Measurements from ENCODE around the gene ABHD4.
"Not testable (repeated sequence)": the region's sequence is repeated elsewhere in the genome, so short reads cannot be mapped to it uniquely, and the experiment has no call there.

Gene ABHD4, protein sequence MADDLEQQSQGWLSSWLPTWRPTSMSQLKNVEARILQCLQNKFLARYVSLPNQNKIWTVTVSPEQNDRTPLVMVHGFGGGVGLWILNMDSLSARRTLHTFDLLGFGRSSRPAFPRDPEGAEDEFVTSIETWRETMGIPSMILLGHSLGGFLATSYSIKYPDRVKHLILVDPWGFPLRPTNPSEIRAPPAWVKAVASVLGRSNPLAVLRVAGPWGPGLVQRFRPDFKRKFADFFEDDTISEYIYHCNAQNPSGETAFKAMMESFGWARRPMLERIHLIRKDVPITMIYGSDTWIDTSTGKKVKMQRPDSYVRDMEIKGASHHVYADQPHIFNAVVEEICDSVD

DNA sequence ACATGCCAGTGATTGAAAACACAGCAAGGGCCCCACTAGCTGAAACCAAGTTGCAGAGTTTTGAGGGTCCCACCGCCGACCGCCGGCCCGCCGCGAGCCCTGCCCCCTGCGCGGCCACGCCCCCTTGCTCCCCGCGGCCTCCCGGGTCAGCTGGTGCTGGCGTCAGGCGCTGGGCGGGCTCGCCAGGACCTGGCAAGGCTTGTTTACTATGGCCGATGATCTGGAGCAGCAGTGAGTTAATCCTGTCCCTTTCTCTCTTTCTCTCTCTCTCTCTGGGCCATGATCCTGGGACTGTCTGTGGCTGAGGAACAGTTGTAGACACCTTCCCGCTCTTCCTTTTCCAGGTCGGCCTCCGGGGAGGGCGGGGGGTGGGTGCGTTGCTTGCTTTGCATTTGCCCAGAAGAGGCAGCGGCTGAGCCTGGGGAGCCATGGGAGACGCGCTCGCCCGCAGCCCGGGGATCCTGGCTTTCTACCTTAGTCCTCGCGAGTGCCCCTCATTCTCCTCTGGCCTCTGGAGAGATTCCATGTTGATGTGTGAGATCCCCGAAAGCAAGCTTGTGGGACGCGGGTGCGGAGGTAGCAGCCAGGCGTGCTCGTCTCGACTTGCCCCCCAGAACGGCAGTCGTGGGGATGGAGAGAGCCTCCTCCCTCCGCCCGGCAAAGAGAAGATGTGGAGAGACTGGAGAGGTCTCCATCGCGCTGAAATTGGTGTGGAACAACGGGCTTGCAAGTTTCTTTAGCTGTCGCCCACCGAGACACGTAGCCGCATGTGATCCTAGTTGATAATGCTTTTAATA is at the start of gene ABHD4:
TSS of gene ABHD4 (plus strand) at position 202 of the 797 bp plus-strand sequence. CDS start at position 209, 7 bp downstream.
- peak; percentile 55 for DNase-seq

- DNase-seq = no peak
Measured at GRCh38 chr14:22549324-22549962, 48.7 kb upstream of the ABHD4 start.

- DNase-seq = no peak
Measured at GRCh38 chr14:22549981-22550673, 48.0 kb upstream of the ABHD4 start.

DNA sequence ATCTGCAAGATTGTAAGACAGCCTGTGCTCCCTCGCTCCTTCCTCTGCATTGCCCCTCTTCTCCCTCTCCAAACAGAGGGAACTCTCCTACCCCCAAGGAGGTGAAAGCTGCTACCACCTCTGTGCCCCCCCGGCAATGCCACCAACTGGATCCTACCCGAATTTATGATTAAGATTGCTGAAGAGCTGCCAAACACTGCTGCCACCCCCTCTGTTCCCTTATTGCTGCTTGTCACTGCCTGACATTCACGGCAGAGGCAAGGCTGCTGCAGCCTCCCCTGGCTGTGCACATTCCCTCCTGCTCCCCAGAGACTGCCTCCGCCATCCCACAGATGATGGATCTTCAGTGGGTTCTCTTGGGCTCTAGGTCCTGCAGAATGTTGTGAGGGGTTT is 46.5 kb upstream of the ABHD4 start:
- DNase-seq = no peak

- DNase-seq = no peak
Measured at GRCh38 chr14:22552001-22552826, 45.9 kb upstream of the ABHD4 start.

GRCh38 chr14:22552827-22553076 is 45.3 kb upstream of the ABHD4 start:
- no peak for DNase-seq

GRCh38 chr14:22553445-22553844 is 44.7 kb upstream of the ABHD4 start:
- no peak for DNase-seq

GRCh38 chr14:22553861-22554497 is 44.1 kb upstream of the ABHD4 start:
- DNase-seq = not testable (repeated sequence)

- DNase-seq = no peak
Measured at GRCh38 chr14:22554498-22555383, 43.4 kb upstream of the ABHD4 start.

- DNase-seq = no peak
Measured at GRCh38 chr14:22555384-22556011, 42.6 kb upstream of the ABHD4 start.

GRCh38 chr14:22556021-22556989 is 41.8 kb upstream of the ABHD4 start:
- peak; percentile 92 for DNase-seq

GRCh38 chr14:22556990-22557623 is 41.0 kb upstream of the ABHD4 start:
- peak; percentile 78 for DNase-seq

DNA sequence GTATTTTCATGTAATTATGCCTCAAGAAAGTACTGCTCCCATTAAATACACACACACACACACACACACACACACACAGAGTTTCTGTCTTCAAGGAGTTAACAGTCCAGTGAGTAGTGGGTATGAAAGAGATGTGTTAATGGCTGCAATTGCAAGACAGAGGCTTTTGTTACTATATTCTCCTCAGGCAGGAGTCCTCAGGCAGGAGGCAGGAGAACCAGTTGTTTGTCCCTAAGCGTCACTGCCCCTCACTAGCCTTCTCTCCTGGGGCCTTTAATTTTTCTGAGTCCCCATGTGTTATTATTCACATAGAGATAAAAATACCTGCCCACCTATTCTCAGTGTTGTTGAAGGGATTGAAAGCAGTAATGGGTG is 40.3 kb upstream of the ABHD4 start:
- no peak for DNase-seq

DNA sequence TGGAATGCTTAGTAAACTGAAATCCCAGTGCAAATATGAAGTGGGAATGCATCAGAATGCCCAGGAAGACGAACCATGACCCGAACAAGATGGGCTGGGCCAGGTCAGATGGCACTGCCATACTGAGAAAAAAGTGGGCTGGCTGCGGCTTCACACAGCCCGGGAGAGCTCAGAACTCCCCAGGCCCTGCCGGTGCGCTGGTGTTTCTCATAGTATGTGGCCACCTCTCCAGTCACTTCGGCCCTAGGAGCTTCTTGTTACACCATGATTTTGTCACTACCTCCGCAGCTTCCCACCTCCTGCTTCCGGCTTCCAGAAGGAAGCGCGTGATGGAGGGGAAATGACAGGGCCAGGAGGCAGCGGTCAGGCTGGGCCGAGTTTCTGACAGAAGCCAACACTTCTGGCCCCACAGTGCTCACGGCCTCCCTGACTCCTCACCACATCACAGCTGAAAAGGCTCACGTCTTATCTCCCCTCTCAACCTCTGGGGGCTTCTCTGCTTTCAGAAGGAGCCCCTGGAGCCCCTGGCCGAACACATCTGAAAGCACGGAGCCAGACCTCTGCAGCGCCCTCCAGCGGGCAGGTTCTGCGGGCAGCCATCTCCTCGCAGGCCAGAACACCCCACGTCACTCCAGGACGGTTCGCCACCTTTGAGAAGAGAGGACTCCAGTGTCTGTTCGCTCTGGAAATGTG is 39.7 kb upstream of the ABHD4 start:
- DNase-seq = no peak

- no peak for DNase-seq
Measured at GRCh38 chr14:22559041-22559440, 39.1 kb upstream of the ABHD4 start.

DNA sequence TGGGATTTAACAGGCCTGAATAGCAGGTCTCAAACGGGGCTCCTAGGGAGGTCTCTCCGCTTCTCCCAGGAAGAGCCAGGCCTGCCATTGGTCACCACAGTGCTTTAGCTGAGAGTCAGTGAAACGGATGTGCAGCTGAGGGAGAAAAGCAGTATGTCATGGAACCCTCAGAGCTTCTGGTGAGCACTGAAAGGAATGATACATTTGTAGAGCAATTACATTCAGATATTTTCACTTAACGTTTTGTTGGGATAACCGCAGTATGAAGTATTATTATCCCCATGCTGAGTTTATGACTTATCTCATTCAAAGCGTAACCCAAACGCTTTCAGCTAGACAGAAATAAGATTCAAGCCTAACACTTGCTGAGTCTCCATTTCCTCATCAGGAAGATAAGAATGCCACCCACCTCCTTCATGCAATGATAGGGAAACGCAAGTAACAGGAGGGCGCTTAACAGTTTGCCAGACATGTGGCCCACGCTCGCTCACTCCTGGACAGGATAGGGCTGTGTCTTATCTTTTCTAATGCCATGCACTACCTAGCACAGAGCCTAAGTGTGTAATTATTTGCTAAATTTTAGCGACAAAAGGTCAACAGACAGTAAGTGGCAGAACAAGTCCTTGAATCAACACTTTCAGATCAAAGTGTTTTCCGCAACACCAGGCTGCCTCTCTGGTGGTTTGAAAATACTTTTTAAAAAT is 37.3 kb upstream of the ABHD4 start:
- DNase-seq = no peak

GRCh38 chr14:22561366-22561660 is 36.8 kb upstream of the ABHD4 start:
- no peak for DNase-seq
